Ectodermal cell (in vitro differentiated cells): ENCODE measurements around the gene TRIOBP.

ENCODE experiments used
- H3K27ac ChIP-seq: 2 replicates; pipeline ENCODE4 v1.7.0; 2013; ENCODE audit warnings: mild to moderate bottlenecking, low read depth, low read length; ENCODE audit not compliant: insufficient read depth, poor library complexity, severe bottlenecking
- H3K27me3 ChIP-seq: 2 replicates; pipeline ENCODE4 v1.7.0; 2013; ENCODE audit warnings: mild to moderate bottlenecking, low read length; ENCODE audit not compliant: insufficient read depth, control insufficient read depth, poor library complexity, severe bottlenecking
- H3K36me3 ChIP-seq: one replicate; pipeline ENCODE4 v1.7.0; 2013; ENCODE audit warnings: low read length; ENCODE audit not compliant: control insufficient read depth, insufficient read depth
- H3K4me1 ChIP-seq: one replicate; pipeline ENCODE4 v1.7.0; 2013; ENCODE audit warnings: low read length; ENCODE audit not compliant: control insufficient read depth, insufficient read depth
- H3K4me3 ChIP-seq: 2 replicates; pipeline ENCODE4 v1.7.0; 2013; ENCODE audit warnings: low read depth, low read length, control low read depth; ENCODE audit not compliant: insufficient read depth
- H3K9me3 ChIP-seq: 2 replicates; pipeline ENCODE4 v1.7.0; 2013; ENCODE audit warnings: mild to moderate bottlenecking, low read length, moderate library complexity; ENCODE audit not compliant: control insufficient read depth
- WGBS, 2 experiments: methylation state at CpG; one replicate each; pipeline ENCODE4 v1.1.7; 2013; ENCODE audit warnings: missing lambda C conversion rate in 2 of 2; 5-methylcytosine and 5-hydroxymethylcytosine counted together

The TRIOBP gene

GRCh38 chr22:37744589-37744988, 47.7 kb downstream of the TRIOBP start:
- Histone ChIP-seq H3K4me1 (peaks cover 18% of the 10 kb centered on the region), H3K36me3 (no peaks in the 10 kb centered on the region), H3K9me3 (no peaks in the 10 kb centered on the region), H3K27ac (no peak overlapping the region), H3K27me3 (no peaks in the 10 kb centered on the region), H3K4me3 (no peak overlapping the region)
- WGBS, 2 experiments: 89 to 94% methylated on average over 6 of the region's 6 CpGs

DNA sequence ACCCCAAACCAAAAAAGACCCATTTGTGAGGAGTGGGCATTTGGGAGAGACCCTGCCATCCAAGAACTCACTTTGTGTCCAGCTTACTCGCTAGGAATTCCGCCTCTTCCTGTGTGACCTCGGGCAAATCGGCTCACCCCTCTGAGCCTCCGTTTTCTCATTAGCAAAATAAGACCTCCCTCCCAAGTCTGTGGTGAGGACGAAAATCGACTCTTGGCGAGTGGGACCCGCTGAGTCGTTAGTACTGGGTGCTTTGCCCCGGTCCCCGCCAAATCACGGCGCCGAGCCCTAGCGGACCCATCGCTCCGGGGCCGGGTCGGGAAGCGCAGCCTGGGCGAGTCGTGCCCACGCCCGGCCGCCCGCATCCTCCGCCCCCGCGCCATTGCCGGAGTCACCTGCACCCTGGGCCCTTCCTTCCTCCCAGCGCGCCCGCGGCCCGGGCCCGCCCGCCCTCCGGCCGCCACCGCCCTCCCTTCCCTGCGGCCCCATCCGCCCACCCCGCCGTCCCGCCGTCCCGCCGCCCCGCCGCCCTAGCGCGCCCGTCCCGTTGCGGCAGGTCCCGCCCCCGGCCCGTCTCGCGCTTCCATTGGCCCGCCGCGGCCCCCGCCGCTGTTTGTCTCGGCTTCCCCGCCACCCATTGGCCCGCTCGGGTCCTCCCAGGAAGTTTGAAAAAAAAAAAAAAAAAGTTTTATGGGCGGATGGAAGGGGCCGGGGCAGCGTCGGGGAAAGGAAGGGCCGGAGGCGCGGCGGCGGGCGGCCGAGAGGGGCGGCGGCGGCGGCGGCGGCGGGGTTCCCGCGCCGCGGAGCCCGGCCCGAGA, 48.9 kb downstream of the TRIOBP start:
- Histone ChIP-seq H3K27me3 (no peaks in the 10 kb centered on the region), H3K4me1 (peaks cover 17% of the 10 kb centered on the region), H3K27ac (no peak overlapping the region), H3K4me3 (peak overlapping the region; percentile 94), H3K9me3 (no peaks in the 10 kb centered on the region), H3K36me3 (no peaks in the 10 kb centered on the region)
- 0% methylated on average over 90 to 93 of the region's 94 CpGs for WGBS, 2 experiments

DNA sequence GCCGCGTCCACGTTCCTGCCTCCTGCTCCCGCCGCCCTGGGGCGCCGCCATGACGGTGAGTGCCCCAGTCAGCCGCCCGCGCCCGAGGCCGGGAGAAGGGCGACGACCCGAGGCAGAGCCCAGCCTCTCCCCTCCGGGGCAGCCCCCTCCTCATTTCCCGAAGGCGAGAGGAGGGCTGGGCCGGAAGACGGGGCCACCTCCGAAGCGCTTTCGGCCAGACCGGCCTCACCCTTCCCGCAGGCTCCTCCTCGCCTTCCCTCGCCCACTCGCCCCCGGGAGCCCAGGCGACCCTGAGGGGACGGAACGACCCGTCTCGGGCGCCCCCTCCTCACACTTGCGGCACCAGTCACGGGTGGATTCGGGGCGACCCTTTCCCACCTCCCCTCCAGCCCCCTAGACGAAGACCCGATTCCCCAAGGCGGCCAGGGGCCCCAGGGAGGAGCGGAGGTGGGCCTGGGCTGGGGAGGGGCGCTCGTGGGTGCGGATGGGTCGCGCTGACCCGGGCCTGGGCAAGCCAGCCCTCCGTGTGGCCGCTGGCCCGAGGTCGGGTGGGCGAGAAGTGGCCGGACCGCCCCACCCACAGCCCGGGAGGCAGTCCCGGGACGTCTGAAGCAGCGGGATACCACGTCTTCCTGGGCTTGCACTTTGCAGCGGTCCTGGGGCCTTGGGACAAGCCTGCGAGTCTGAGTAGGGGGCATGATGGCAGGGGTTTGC, 49.7 kb downstream of the TRIOBP start:
- Histone ChIP-seq H3K9me3 (no peaks in the 10 kb centered on the region), H3K27me3 (no peaks in the 10 kb centered on the region), H3K4me1 (peaks cover 21% of the 10 kb centered on the region), H3K4me3 (peak overlapping the region; percentile 71), H3K27ac (no peak overlapping the region), H3K36me3 (no peaks in the 10 kb centered on the region)
- 0 to 1% methylated on average over 64 of the region's 64 CpGs for WGBS, 2 experiments

- Histone ChIP-seq H3K27me3 (no peaks in the 10 kb centered on the region), H3K36me3 (no peaks in the 10 kb centered on the region), H3K4me1 (peaks cover 27% of the 10 kb centered on the region), H3K4me3 (peak overlapping the region; percentile 71), H3K27ac (no peak overlapping the region), H3K9me3 (no peaks in the 10 kb centered on the region)
- WGBS, 2 experiments: 22 to 24% methylated on average over 16 of the region's 16 CpGs
Measured at GRCh38 chr22:37747080-37747714, 50.3 kb downstream of the TRIOBP start.

DNA sequence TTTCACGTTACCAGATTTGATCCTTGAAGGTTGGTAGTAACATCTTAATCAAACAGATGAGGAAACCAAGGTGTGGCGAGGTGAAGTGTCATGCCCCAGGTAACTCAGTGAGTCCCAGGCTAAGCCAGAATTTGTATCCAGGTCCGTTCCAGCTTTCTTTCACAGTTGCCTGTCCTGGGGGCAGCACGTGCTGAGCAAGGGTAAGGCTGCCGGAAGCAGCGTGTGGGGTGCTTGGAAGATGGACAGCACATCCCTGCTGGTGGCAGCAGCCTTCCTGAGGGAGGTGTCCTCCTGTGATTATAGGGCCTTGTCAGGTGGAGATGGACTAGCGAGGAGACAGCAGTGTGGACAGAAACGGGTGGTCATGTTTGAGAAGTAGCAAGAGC, 50.9 kb downstream of the TRIOBP start:
- WGBS, 2 experiments: 74 to 77% methylated on average over 8 of the region's 8 CpGs
- H3K9me3 ChIP-seq: no peaks in the 10 kb centered on the region
- no peaks in the 10 kb centered on the region for H3K27me3 ChIP-seq
- peak overlapping the region; percentile 71 for H3K4me3 ChIP-seq
- peaks cover 29% of the 10 kb centered on the region for H3K4me1 ChIP-seq
- no peak overlapping the region for H3K27ac ChIP-seq
- H3K36me3 ChIP-seq: no peaks in the 10 kb centered on the region

GRCh38 chr22:37748659-37749058, 51.8 kb downstream of the TRIOBP start:
- H3K4me1 ChIP-seq: peaks cover 29% of the 10 kb centered on the region
- 77 to 79% methylated on average over 8 of the region's 8 CpGs for WGBS, 2 experiments

DNA sequence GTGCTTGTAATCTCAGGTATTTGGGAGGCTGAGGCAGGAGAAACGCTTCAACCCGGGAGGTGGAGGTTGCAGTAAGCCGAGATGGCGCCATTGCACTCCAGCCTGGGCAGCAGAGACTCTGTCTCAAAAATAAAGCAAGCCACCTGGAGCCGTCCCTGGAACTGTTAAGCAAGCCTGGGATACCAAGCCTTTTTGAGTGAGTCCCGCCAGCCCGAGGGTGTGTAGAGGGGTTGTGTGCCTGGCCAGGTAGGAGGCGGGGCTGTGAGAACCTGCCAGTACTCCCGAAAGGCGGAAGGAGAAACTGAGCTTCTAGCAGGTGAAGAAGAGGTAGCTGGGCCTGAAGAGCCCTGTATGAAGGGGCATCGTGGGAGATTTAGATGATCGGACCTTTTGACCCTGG, 52.4 kb downstream of the TRIOBP start:
- no peak overlapping the region for H3K4me3 ChIP-seq
- peaks cover 29% of the 10 kb centered on the region for H3K4me1 ChIP-seq
- H3K36me3 ChIP-seq: no peaks in the 10 kb centered on the region
- H3K27me3 ChIP-seq: no peaks in the 10 kb centered on the region
- no peak overlapping the region for H3K27ac ChIP-seq
- 90 to 91% methylated on average over 12 of the region's 12 CpGs for WGBS, 2 experiments
- no peaks in the 10 kb centered on the region for H3K9me3 ChIP-seq

More at GRCh38 chr22:37748659-37749058, 51.8 kb downstream of the TRIOBP start:
- no peaks in the 10 kb centered on the region for H3K36me3 ChIP-seq
- H3K4me3 ChIP-seq: no peak overlapping the region
- no peaks in the 10 kb centered on the region for H3K9me3 ChIP-seq
- no peaks in the 10 kb centered on the region for H3K27me3 ChIP-seq
- no peak overlapping the region for H3K27ac ChIP-seq

DNA sequence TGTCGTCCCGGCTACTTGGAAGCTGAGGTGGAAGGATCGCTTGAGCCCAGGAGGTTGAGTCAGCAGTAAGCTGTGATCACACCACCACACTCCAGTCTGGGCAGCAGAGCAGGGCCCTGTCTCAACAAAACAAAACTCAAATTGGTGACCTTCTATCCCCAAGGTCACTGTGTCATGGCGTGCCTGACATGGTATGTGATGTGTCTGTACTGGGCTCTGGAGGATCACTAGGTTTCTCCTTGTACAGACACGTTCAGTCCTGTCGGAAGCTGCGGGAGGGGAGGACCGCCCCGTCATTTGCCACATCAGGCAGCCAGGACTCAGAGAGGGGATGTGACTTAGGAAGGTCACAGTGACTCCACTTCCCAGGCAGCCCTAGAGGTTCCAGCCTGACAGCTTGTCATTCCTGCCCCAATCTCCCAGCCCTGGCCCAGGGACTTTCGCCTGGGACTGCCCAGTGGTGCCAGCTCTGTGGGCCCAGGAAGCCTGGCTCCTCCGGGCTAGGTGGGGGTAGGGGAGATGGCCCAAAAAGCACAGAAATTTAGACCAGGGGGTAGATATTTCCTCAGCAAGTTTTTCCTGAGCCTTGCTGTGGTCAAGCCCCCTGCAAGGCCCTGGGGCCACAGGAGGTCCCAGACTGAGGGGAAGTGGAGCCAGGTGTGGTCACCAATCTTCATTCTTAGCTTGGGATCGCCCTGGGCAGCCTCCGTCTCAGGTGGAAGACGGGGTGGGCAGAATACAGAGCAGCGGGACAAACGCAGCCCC, 53.2 kb downstream of the TRIOBP start:
- peaks cover 26% of the 10 kb centered on the region for H3K4me1 ChIP-seq
- WGBS, 2 experiments: 91 to 92% methylated on average over 16 of the region's 16 CpGs
- H3K27me3 ChIP-seq: no peaks in the 10 kb centered on the region

DNA sequence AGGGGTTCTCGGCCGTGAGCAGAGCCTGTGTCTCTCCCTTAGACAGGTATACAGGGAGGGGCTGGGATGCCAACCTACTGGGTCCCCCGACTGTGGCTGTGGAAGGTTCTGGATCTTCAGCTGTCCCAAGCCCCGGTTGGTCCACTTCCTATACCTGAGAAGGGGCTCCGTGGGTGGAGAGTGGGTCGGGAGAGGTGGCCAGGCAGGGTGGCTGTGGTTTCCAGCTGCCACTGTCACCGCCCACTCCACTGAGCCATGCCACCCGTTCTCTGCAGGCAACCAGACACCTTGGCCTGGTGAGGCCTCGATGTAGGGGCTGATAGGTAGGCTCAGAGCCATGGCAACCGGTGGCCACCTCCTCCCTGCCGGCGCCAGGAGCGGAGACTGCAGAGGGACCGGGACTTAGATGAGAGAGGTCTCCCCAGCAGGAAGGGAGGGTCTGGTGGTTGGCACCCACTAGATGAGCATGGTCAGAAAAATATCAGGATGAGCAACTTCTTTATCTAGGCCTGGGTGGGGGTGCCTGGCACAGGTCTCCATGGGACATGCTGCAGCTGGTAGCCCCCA, 53.8 kb downstream of the TRIOBP start:
- H3K4me3 ChIP-seq: no peak overlapping the region
- no peaks in the 10 kb centered on the region for H3K27me3 ChIP-seq
- H3K27ac ChIP-seq: no peak overlapping the region
- no peaks in the 10 kb centered on the region for H3K9me3 ChIP-seq
- H3K4me1 ChIP-seq: peaks cover 23% of the 10 kb centered on the region
- 92 to 96% methylated on average over 14 of the region's 14 CpGs for WGBS, 2 experiments
- no peaks in the 10 kb centered on the region for H3K36me3 ChIP-seq

More for the DNA sequence above, 53.2 kb downstream of the TRIOBP start:
- no peaks in the 10 kb centered on the region for H3K9me3 ChIP-seq
- H3K27ac ChIP-seq: no peak overlapping the region
- H3K36me3 ChIP-seq: no peaks in the 10 kb centered on the region
- H3K4me3 ChIP-seq: no peak overlapping the region
